Heart left ventricle (tissue), 13 donors: ENCODE measurements around the gene TEX30.

Experiments
- POLR2A ChIP-seq, 2 donors: fragments of 450-650 bp; IDR thresholded peaks; one replicate each; pipeline ENCODE4 v1.6.1; 2017; ENCODE audit warnings: antibody characterized with exemption in 2 of 2, mild to moderate bottlenecking in 2 of 2, moderate library complexity in 2 of 2
- TF ChIP-seq, protein P1 (sequence below), 12 donors: fragments of 200-600 bp; sonication (generic) in 4 of 12; IDR thresholded peaks; one replicate each; pipeline versions ENCODE4 v1.5.0 to v1.8.0; 2018 to 2022; ENCODE audit warnings: antibody characterized with exemption in 12 of 12, mild to moderate bottlenecking in 5 of 12
- donor health status: ischemic (EF 13 %, LVEDD 7.1; RV severe dilation, severe dysfunction).
- donor health status: DM: no; HTN: yes; CAD: no.
- donor health status: DM: no; HTN: no; CAD: no.
- donor health status: ischemic (EF 25% LVEDD 6.9; RV normal size, moderate dysfunction).
- donor health status: ischemic (EF 25% LVEDD 5.7; RV mildly dilated, moderate dysfunction).
- donor health status: ischemic (EF 35%, LVEDD 5.7; RV mildly dilated, moderate dysfunction).
- donor health status: nonischemic (EF 11% LVEDD 7.7; RV severe dilation, severe dysfunction).
- donor health status: DM: yes; HTN: yes; CAD: no.
- donor health status: PGD.
- donor health status: ischemic (EF 29% LVEDD 5.4; RV normal size, mild dysfunction).
- donor health status: nonischemic (EF 23%, LVEDD 6.1; RV moderate dilation, normal function).

DNA sequence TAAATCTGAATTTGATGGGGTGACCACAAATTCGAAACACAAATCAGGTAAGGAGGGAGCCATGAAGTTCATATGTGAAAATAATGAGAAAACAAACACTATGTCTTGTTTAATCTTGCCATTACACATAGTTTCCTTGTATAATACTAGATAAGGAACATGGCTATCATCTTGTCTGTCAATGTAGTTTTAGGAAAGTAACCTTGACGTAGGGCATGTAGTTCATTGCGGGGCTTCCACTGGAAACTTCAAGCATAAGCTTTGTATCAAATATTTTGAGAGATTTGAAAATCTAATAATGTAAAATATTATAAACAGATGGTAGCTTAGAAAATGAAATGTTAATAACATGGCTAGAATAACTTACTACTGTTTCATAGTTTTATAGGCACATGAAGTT, 34.1 kb upstream of the TEX30 start:
- TF ChIP-seq, protein P1, sequence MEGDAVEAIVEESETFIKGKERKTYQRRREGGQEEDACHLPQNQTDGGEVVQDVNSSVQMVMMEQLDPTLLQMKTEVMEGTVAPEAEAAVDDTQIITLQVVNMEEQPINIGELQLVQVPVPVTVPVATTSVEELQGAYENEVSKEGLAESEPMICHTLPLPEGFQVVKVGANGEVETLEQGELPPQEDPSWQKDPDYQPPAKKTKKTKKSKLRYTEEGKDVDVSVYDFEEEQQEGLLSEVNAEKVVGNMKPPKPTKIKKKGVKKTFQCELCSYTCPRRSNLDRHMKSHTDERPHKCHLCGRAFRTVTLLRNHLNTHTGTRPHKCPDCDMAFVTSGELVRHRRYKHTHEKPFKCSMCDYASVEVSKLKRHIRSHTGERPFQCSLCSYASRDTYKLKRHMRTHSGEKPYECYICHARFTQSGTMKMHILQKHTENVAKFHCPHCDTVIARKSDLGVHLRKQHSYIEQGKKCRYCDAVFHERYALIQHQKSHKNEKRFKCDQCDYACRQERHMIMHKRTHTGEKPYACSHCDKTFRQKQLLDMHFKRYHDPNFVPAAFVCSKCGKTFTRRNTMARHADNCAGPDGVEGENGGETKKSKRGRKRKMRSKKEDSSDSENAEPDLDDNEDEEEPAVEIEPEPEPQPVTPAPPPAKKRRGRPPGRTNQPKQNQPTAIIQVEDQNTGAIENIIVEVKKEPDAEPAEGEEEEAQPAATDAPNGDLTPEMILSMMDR (IDR thresholded peaks at IDR 0.05): no peak
- no peak for TF ChIP-seq POLR2A (IDR thresholded peaks at IDR 0.05)
